ENCODE data around the gene ST3GAL4.

DNA sequence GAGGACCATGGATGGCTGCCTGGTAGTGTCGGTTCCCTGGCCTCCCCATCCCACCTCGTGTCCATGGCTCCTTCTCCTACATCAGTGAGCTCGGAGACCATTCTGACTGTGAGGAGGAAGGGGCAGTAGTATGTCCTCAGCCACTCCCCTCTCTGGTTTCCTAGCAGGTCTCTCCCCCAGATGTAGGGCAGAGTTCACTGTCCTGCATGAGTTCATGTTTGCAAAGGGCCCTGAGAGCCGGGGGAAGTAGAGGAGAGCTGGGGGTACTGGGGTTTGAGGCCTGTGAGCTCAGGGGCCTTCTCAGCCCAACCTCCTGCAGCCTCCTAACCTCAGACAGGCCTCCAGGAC is 18.4 kb upstream of the ST3GAL4 start:
- TF ChIP-seq, protein P1, sequence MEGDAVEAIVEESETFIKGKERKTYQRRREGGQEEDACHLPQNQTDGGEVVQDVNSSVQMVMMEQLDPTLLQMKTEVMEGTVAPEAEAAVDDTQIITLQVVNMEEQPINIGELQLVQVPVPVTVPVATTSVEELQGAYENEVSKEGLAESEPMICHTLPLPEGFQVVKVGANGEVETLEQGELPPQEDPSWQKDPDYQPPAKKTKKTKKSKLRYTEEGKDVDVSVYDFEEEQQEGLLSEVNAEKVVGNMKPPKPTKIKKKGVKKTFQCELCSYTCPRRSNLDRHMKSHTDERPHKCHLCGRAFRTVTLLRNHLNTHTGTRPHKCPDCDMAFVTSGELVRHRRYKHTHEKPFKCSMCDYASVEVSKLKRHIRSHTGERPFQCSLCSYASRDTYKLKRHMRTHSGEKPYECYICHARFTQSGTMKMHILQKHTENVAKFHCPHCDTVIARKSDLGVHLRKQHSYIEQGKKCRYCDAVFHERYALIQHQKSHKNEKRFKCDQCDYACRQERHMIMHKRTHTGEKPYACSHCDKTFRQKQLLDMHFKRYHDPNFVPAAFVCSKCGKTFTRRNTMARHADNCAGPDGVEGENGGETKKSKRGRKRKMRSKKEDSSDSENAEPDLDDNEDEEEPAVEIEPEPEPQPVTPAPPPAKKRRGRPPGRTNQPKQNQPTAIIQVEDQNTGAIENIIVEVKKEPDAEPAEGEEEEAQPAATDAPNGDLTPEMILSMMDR (conservative IDR thresholded peaks at IDR 0.05; ENCODE audit: low read length) = no peak
- TF ChIP-seq EZH2phosphoT487 (IDR thresholded peaks at IDR 0.05; ENCODE audit: borderline replicate concordance) = no peak
